Ishikawa (cell line): ENCODE data around the gene TAF10.

Experiments used
- CEBPB ChIP-seq: IDR thresholded peaks from 2 replicates; pipeline ENCODE4 v1.6.1; 2012
- CREB1 ChIP-seq: IDR thresholded peaks from 2 replicates; pipeline ENCODE4 v1.6.1; 2012; ENCODE audit warnings: low read depth
- EGR1 ChIP-seq: IDR thresholded peaks from 2 replicates; pipeline ENCODE4 v1.6.1; 2012
- EP300 ChIP-seq: IDR thresholded peaks from 2 replicates; pipeline ENCODE4 v1.6.1; 2012; ENCODE audit warnings: borderline replicate concordance
- FOXM1 ChIP-seq: IDR thresholded peaks from 2 replicates; pipeline ENCODE4 v1.6.1; 2012; ENCODE audit warnings: low read depth, borderline replicate concordance
- NFIC ChIP-seq: IDR thresholded peaks from 2 replicates; pipeline ENCODE4 v1.6.1; 2012
- RAD21 ChIP-seq: IDR thresholded peaks from 2 replicates; pipeline ENCODE4 v1.6.1; 2012; ENCODE audit warnings: low read depth
- TAF1 ChIP-seq: IDR thresholded peaks from 2 replicates; pipeline ENCODE4 v1.6.1; 2012; ENCODE audit warnings: low read depth, mild to moderate bottlenecking
- TCF12 ChIP-seq: IDR thresholded peaks from 2 replicates; pipeline ENCODE4 v1.6.1; 2012; ENCODE audit warnings: low read depth
- TEAD4 ChIP-seq: IDR thresholded peaks from 2 replicates; pipeline ENCODE4 v1.6.1; 2012
- YY1 ChIP-seq: IDR thresholded peaks from 2 replicates; pipeline ENCODE4 v1.6.1; 2012; ENCODE audit warnings: low read depth
- ZBTB7A ChIP-seq: IDR thresholded peaks from 2 replicates; pipeline ENCODE4 v1.6.1; 2012; ENCODE audit warnings: low read depth
- TF ChIP-seq, protein P1 (sequence below): IDR thresholded peaks from 2 replicates; pipeline ENCODE4 v1.6.1; 2012
- TF ChIP-seq, protein P2 (sequence below): IDR thresholded peaks from 2 replicates; pipeline ENCODE4 v1.6.1; 2012; ENCODE audit warnings: low read depth, mild to moderate bottlenecking
- TF ChIP-seq, protein P3 (sequence below): IDR thresholded peaks from 2 replicates; pipeline ENCODE4 v1.6.1; 2012

TAF10 gene

DNA sequence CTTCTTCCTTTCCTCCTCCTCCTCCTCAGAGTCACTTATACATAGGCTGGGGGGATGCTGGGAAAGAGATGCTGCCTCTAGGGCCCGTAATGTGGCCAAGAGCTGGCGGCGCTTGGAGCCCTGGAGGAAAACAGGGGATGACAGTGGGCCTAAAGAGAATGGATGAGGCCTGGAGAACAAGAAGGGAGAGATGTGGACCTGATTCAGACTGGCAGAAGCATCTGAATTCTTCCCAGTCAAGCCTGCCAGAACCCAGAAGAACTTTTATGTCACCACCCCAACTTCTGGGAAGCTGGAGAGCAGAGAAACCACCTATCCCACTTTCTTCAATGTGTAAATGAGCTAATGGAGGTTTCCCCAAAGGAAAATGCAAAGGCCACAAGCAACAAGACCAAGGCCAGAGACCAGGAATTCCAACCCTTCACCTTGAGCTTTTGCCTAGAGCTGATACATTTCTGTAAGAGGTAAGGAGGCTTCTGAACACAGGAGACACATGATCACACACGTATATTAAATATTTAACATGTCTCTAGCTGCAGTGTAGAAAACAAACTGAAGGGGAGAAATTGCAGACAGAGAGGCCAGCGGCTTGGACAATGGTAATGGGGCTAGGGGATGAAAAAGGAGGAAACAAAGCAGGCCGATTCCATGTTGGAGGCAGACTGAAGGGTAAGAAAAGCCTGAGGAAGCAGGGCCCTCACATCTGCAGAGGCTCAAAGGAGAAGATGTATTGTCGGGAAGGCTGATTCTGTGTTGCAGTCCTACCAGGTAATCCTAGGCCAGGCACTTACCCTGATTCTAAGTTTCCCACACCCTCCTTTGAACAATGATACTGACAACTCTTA, 9.7 kb downstream of the TAF10 start:
- TF ChIP-seq, protein P1, sequence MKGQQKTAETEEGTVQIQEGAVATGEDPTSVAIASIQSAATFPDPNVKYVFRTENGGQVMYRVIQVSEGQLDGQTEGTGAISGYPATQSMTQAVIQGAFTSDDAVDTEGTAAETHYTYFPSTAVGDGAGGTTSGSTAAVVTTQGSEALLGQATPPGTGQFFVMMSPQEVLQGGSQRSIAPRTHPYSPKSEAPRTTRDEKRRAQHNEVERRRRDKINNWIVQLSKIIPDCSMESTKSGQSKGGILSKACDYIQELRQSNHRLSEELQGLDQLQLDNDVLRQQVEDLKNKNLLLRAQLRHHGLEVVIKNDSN, result no peak
- TF ChIP-seq NFIC (no peak), RAD21 (no peak)

DNA sequence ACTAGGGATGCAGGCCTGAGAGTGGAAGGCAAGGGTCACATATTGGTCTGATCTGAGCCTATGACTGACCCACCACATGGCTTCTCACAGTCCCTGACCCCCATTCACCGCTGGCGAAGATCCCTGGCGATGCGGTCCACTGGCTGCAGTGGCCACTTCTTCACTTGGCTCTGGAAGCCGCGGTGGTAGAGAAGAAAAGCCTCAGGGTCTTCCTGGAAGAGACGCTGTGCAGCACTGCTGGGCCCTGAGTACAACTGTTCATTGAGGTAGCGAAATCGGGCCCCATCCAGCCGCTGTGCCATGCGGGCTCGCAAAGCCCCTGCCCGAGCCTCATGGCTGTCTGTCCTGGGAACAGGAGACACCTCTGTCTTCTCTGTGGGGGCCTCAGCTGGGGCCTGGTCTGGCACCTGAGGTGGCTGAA, 11.0 kb downstream of the TAF10 start:
- TF ChIP-seq CEBPB, result no peak
- TF ChIP-seq YY1, result no peak
- no peak for TF ChIP-seq EGR1
- TF ChIP-seq, protein P1, result no peak
- no peak for TF ChIP-seq TCF12
- no peak for TF ChIP-seq TAF1
- TF ChIP-seq EP300, result no peak
- TF ChIP-seq RAD21, result no peak
- TF ChIP-seq NFIC, result no peak
- TF ChIP-seq TEAD4, result no peak
- TF ChIP-seq ZBTB7A, result no peak
- TF ChIP-seq, protein P2, sequence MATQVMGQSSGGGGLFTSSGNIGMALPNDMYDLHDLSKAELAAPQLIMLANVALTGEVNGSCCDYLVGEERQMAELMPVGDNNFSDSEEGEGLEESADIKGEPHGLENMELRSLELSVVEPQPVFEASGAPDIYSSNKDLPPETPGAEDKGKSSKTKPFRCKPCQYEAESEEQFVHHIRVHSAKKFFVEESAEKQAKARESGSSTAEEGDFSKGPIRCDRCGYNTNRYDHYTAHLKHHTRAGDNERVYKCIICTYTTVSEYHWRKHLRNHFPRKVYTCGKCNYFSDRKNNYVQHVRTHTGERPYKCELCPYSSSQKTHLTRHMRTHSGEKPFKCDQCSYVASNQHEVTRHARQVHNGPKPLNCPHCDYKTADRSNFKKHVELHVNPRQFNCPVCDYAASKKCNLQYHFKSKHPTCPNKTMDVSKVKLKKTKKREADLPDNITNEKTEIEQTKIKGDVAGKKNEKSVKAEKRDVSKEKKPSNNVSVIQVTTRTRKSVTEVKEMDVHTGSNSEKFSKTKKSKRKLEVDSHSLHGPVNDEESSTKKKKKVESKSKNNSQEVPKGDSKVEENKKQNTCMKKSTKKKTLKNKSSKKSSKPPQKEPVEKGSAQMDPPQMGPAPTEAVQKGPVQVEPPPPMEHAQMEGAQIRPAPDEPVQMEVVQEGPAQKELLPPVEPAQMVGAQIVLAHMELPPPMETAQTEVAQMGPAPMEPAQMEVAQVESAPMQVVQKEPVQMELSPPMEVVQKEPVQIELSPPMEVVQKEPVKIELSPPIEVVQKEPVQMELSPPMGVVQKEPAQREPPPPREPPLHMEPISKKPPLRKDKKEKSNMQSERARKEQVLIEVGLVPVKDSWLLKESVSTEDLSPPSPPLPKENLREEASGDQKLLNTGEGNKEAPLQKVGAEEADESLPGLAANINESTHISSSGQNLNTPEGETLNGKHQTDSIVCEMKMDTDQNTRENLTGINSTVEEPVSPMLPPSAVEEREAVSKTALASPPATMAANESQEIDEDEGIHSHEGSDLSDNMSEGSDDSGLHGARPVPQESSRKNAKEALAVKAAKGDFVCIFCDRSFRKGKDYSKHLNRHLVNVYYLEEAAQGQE, result no peak
- no peak for TF ChIP-seq CREB1
- TF ChIP-seq FOXM1, result no peak
- TF ChIP-seq, protein P3, sequence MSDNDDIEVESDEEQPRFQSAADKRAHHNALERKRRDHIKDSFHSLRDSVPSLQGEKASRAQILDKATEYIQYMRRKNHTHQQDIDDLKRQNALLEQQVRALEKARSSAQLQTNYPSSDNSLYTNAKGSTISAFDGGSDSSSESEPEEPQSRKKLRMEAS, result no peak

DNA sequence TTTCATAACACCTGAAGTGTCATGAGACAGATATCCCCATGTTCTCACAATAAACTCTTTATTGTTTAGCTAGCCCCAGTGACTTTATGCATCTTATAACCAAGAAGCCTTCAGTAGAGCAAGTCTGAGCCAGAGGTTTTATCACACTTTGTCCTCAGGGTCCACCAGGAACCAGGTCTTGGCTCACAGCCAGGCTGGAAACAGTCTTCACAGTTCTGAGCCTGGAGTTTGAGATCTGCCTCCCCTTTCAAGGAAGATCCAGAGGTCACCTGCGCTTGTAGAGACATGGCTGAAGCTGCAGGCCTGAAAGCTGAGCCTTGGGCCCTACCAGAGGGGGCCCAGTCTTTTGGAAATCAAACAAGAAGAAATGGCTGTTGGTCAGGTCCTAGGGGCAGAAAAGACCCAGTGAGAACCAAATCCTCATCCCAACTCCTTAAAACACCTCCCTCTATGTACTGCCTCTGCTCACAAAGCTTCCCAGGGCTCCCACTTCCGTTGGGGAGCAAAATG, 12.1 kb downstream of the TAF10 start:
- TF ChIP-seq FOXM1, result no peak
- TF ChIP-seq CEBPB, result no peak
- TF ChIP-seq CREB1, result no peak

DNA sequence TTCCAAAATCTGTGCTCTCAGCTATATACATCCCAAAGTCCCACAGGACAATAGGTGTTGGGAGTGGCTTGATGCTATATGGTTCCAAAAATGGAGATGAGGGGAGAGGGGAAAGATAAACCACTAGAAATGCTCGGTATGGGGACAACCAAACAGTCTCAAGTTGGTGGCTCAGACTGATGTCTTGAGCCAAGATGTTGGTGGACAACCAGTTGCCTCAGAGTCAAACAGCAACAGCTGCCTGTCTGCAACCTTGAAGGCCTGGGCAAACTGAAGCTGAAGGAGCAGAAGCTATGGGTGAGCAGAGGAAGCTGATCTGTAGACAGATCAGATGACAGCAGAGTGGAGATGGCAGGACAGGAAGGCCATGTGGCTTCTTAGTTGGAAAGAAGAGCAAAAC, 12.6 kb downstream of the TAF10 start:
- TF ChIP-seq TEAD4, result no peak
- TF ChIP-seq ZBTB7A, result no peak
- TF ChIP-seq TCF12, result no peak
- TF ChIP-seq CREB1, result no peak
- TF ChIP-seq, protein P1, result no peak
- no peak for TF ChIP-seq RAD21
- TF ChIP-seq, protein P3, result no peak
- TF ChIP-seq, protein P2, result no peak
- no peak for TF ChIP-seq NFIC
- no peak for TF ChIP-seq CEBPB
- no peak for TF ChIP-seq EGR1

DNA sequence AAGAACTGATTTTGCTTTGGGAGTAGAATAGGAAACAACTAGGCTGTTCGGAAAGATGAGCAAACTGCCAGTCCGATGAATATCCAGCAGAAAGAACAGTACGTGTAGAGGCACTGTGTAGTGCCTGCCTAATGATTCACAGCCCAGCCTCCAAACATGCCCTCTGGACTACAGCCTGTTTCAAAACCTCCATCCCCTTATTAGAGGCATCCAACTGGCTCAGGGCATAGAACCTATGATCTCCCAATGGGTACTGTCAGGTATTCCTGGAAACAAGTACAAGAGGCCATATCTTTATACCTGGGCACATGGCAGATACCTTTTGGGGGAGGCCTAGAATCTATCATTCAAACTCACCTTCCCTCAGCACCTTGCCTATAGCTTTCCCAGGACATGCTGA, 13.5 kb downstream of the TAF10 start:
- TF ChIP-seq RAD21 (no peak), EP300 (no peak), ZBTB7A (no peak), TAF1 (no peak), TEAD4 (no peak), YY1 (no peak), TCF12 (no peak), CREB1 (no peak), EGR1 (no peak)
- TF ChIP-seq, protein P2, result no peak
- TF ChIP-seq, protein P1, result no peak
- TF ChIP-seq, protein P3, result no peak
